Stimulated activated CD4-positive, alpha-beta T cell treated with anti-CD3 and anti-CD28 coated beads, Interleukin-4, amount 100 ng/mL, for 48 hours (primary cell): Measurements from ENCODE around the gene TIAM2.
"Not testable (repeated sequence)": the region's sequence is repeated elsewhere in the genome, so short reads cannot be mapped to it uniquely, and the experiment has no call there.

ENCODE experiments used
- DNase-seq, 2 donors: peaks; one replicate each; pipeline ENCODE4 v3.0.0-alpha.2; 2020; ENCODE audit warnings: low read depth in 2 of 2

TIAM2 gene

GRCh38 chr6:155100591-155100990 is 105.5 kb downstream of the TIAM2 start:
- DNase-seq, result no peak

- not testable (repeated sequence) for DNase-seq
Observed at GRCh38 chr6:155103083-155103645, 108.0 kb downstream of the TIAM2 start.

GRCh38 chr6:155103816-155104366 is 108.8 kb downstream of the TIAM2 start:
- no peak for DNase-seq

GRCh38 chr6:155106456-155107115 is 111.5 kb downstream of the TIAM2 start:
- DNase-seq, result no peak

GRCh38 chr6:155107432-155108069 is 112.4 kb downstream of the TIAM2 start:
- no peak for DNase-seq

GRCh38 chr6:155108070-155108820 is 113.1 kb downstream of the TIAM2 start:
- DNase-seq, result no peak

- no peak for DNase-seq
Observed at GRCh38 chr6:155110721-155111120, 115.6 kb downstream of the TIAM2 start.

GRCh38 chr6:155112757-155113156 is 117.6 kb downstream of the TIAM2 start:
- no peak for DNase-seq

GRCh38 chr6:155115893-155116570 is 120.9 kb downstream of the TIAM2 start:
- no peak for DNase-seq

GRCh38 chr6:155116571-155116910 is 121.4 kb downstream of the TIAM2 start:
- no peak for DNase-seq

- DNase-seq, result no peak
Observed at GRCh38 chr6:155117256-155117655, 122.1 kb downstream of the TIAM2 start.

GRCh38 chr6:155117785-155118184 is 122.7 kb downstream of the TIAM2 start:
- DNase-seq, result no peak

- DNase-seq, result not testable (repeated sequence)
Observed at GRCh38 chr6:155119201-155119600, 124.1 kb downstream of the TIAM2 start.

GRCh38 chr6:155120034-155120433 is 124.9 kb downstream of the TIAM2 start:
- no peak for DNase-seq

- DNase-seq, result no peak
Observed at GRCh38 chr6:155121294-155121693, 126.2 kb downstream of the TIAM2 start.

GRCh38 chr6:155121699-155122098 is 126.6 kb downstream of the TIAM2 start:
- no peak for DNase-seq

- no peak for DNase-seq
Observed at GRCh38 chr6:155122199-155122950, 127.3 kb downstream of the TIAM2 start.

GRCh38 chr6:155123520-155123919 is 128.4 kb downstream of the TIAM2 start:
- no peak for DNase-seq

- no peak for DNase-seq
Observed at GRCh38 chr6:155125906-155126305, 130.8 kb downstream of the TIAM2 start.

- peak; percentile 52 to 69 for DNase-seq
Observed at GRCh38 chr6:155126727-155127439, 131.8 kb downstream of the TIAM2 start.
